AG09319 (cell line): ENCODE measurements around the gene ACSS1.

ENCODE experiments used
- DNase-seq: peaks from one replicate; pipeline ENCODE4 v3.0.0-alpha.2; 2010; ENCODE audit warnings: low read depth; ENCODE audit errors: extremely low read depth
- CTCF ChIP-seq: IDR thresholded peaks from 2 replicates; pipeline ENCODE4 v1.5.1; 2011; ENCODE audit warnings: low read depth, mild to moderate bottlenecking, inconsistent platforms, low read length, moderate library complexity

The ACSS1 gene

GRCh38 chr20:24994186-24994465 is 63.8 kb downstream of the ACSS1 start:
- no peak for TF ChIP-seq CTCF
- DNase-seq = no peak

GRCh38 chr20:24993337-24994185 is 64.4 kb downstream of the ACSS1 start:
- TF ChIP-seq CTCF = peak; percentile 32
- DNase-seq = peak; percentile 7

DNA sequence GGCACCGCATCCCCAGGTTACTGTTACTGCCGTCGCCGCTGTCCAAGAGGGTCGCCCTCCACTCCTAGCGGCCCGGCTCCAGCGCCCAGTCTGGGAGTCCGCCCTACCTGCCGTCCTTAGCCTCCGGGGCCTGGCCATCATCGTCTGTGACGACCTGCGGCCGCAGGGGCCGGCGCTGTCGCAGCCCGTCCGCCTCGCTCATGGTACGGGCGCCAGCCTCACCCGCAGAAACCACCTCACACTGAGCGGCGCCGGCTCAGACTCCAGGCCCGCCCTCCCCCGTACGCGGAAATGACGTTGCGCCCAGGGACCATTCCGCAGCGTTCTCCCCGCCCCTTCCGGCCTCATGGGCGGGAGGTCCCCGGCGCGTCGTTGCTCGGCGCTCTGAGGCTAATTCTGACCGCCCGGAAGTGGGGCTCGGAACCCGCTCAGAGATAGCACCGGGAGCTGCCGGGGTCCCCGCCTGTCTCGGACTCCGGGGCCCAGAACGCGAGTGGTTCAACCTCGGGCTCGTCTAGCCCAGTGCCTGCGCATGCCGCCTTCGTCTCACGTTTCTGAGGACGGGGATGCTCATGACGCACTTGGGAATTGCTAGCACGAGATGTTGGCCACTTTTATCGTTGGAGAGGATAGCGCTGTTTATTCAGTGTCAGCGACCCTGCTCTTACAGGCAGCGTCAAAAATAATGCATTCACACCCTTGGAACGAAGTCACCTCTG is 65.3 kb downstream of the ACSS1 start, which contains the start of gene APMAP:
Gene APMAP (minus strand): TSS at position 265 of the 719 bp plus-strand sequence. CDS start 63 bp downstream, at position 202.
- TF ChIP-seq CTCF = no peak
- DNase-seq = peak; percentile 60

GRCh38 chr20:24991897-24992486 is 65.9 kb downstream of the ACSS1 start:
- TF ChIP-seq CTCF = no peak
- no peak for DNase-seq

- TF ChIP-seq CTCF = no peak
Measured at GRCh38 chr20:24990810-24991252, 67.1 kb downstream of the ACSS1 start.

GRCh38 chr20:24989162-24989561 is 68.8 kb downstream of the ACSS1 start:
- DNase-seq = no peak
- TF ChIP-seq CTCF = no peak

More at GRCh38 chr20:24990810-24991252, 67.1 kb downstream of the ACSS1 start:
- DNase-seq = no peak
